Neural crest cell (in vitro differentiated cells): Measurements from ENCODE around the gene RPL37A. TPM values are rescaled to one million over a fixed set of nuclear protein-coding genes. Genes with fewer than 3 reads are reported as not detected.

Experiments used
- DNase-seq: peaks from one replicate; pipeline ENCODE4 v3.0.0; 2021; ENCODE audit warnings: low read depth, mixed read lengths, low spot score
- H3K27ac Mint-ChIP-seq: one replicate; pipeline ENCODE4 v1.8.0; 2021; ENCODE audit warnings: mild to moderate bottlenecking, mixed read lengths; ENCODE audit not compliant: unreplicated experiment
- H3K27me3 Mint-ChIP-seq: 2 replicates; pipeline ENCODE4 v1.8.0; 2021; ENCODE audit warnings: low read depth, mild to moderate bottlenecking, mixed read lengths
- H3K36me3 Mint-ChIP-seq: 2 replicates; pipeline ENCODE4 v1.8.0; 2021; ENCODE audit warnings: low read depth, mild to moderate bottlenecking, mixed read lengths
- H3K4me1 Mint-ChIP-seq: 2 replicates; pipeline ENCODE4 v1.8.0; 2021; ENCODE audit warnings: mixed read lengths
- H3K4me3 Mint-ChIP-seq: one replicate; pipeline ENCODE4 v1.8.0; 2021; ENCODE audit warnings: mild to moderate bottlenecking, mixed read lengths
- H3K9me3 Mint-ChIP-seq: 2 replicates; pipeline ENCODE4 v1.8.0; 2021; ENCODE audit warnings: mixed read lengths
- total RNA-seq: library from RNA; stranded (reverse); gene quantifications from 2 replicates; pipeline ENCODE4 v1.2.1, GENCODE V29; 2021
- TF ChIP-seq, protein P1 (sequence below): fragments of 200-600 bp; sonication (generic); conservative IDR thresholded peaks from 2 replicates; pipeline ENCODE4 v1.5.0; 2021; ENCODE audit warnings: antibody characterized with exemption, mild to moderate bottlenecking

RPL37A gene
- total RNA-seq, 1 donor from 2014 or later: 3,339 TPM

DNA sequence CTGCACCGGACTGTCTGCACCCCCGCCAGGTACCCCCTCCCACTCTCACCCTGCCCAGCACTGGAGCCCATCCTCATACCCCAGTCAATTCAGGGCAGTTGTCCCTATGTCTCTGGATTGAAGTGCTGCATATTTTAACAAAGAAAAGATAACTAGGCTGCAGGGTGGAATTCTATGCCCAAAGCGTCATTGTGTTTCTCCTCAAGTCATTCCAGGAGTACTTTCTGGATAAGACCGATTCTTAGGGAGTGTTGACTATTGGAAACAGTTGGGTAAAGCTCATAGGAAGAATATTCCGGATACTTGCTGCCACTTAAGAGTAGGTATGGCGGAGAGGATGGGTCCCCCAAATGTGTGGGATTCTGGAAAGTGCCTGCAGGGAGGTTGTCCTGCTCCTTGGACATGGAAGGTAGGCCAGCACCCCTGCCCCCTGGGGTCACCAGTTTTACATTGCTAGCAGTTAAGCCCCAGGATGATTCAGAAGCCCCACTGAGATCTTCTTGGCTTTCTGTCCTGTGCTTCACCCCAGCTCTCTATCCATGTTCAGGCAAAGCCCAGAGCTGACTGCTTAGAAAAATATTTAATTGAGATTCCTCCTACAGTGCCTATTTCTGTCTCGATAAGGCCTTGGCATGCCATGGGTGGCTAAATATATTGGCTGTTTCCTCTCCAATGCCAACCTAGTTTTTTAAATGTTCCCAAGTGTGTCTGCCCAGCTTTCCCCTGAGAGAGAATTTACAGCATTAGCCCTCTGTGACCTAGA is 48.2 kb downstream of the RPL37A start:
- peaks cover 16% of the 10 kb centered on the region for H3K4me1 Mint-ChIP-seq
- no peaks in the 10 kb centered on the region for H3K27me3 Mint-ChIP-seq
- no peak for DNase-seq
- H3K27ac Mint-ChIP-seq: no peak overlapping the region
- H3K4me3 Mint-ChIP-seq: no peak overlapping the region
- no peaks in the 10 kb centered on the region for H3K36me3 Mint-ChIP-seq
- H3K9me3 Mint-ChIP-seq: no peaks in the 10 kb centered on the region
- TF ChIP-seq, protein P1, sequence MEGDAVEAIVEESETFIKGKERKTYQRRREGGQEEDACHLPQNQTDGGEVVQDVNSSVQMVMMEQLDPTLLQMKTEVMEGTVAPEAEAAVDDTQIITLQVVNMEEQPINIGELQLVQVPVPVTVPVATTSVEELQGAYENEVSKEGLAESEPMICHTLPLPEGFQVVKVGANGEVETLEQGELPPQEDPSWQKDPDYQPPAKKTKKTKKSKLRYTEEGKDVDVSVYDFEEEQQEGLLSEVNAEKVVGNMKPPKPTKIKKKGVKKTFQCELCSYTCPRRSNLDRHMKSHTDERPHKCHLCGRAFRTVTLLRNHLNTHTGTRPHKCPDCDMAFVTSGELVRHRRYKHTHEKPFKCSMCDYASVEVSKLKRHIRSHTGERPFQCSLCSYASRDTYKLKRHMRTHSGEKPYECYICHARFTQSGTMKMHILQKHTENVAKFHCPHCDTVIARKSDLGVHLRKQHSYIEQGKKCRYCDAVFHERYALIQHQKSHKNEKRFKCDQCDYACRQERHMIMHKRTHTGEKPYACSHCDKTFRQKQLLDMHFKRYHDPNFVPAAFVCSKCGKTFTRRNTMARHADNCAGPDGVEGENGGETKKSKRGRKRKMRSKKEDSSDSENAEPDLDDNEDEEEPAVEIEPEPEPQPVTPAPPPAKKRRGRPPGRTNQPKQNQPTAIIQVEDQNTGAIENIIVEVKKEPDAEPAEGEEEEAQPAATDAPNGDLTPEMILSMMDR: no peak

DNA sequence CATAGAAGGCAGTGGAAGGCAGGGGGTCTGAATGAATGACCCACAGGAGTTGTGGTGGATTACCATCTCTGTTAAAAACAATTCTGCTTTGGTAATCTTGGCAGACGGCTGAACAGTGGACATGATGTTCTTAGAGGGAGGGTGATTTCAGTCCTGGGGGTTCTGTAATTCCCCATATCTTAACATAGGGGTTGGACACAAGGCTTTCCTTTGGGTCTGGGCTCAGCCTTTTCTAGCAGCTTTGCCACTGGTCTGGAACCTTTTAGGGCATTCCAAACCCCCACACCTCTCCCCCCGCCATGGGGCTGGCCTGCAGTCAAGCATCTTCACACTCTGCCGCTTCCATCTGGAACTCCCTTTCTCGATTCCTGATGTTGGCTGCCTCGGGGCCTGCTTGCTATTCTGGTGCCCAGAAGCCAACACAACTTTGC is 50.3 kb downstream of the RPL37A start:
- Mint-ChIP-seq H3K4me3 (no peak overlapping the region), H3K36me3 (no peaks in the 10 kb centered on the region), H3K4me1 (peaks cover 26% of the 10 kb centered on the region), H3K27me3 (no peaks in the 10 kb centered on the region), H3K9me3 (no peaks in the 10 kb centered on the region), H3K27ac (no peak overlapping the region)
- no peak for DNase-seq
- TF ChIP-seq, protein P1: no peak

DNA sequence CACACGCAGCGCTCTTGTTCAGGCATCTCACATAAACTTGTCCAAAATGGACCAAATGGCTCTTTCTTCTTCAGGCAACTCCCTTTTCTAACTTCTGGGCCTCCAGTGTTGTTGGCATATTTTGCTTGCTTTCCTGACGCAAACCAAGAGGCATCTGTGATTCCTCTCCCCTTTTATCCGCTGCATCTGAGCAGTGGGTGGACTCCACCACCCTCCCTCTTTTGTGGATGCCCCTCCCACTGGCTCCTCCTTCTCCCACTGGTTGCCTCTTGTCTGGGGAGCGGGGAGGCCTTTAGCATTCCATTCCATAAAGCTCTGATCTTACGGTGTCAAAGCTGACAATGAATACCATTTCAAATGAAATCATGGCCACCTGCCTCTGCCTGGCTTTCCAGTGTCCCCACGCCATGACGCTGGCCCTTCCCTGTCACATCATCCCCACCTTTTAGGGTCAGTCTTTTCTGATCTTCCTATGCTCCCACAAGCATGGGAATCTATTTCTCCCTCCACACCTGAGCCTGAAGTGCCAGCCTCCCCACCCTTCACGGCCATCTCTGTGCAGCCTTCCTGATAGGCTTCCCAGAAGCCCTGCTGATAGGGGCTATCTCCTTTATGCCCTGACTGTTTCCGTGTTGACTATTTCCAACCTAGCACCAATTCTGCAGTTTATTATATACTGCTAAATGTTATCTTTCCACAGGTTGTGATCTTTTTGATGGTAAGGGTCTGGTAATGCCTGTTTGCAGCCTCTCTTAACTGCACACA is 51.5 kb downstream of the RPL37A start:
- H3K9me3 Mint-ChIP-seq: no peaks in the 10 kb centered on the region
- DNase-seq: no peak
- H3K36me3 Mint-ChIP-seq: no peaks in the 10 kb centered on the region
- TF ChIP-seq, protein P1: no peak
- peaks cover 26% of the 10 kb centered on the region for H3K4me1 Mint-ChIP-seq
- no peaks in the 10 kb centered on the region for H3K27me3 Mint-ChIP-seq
- no peak overlapping the region for H3K27ac Mint-ChIP-seq
- H3K4me3 Mint-ChIP-seq: no peak overlapping the region

DNA sequence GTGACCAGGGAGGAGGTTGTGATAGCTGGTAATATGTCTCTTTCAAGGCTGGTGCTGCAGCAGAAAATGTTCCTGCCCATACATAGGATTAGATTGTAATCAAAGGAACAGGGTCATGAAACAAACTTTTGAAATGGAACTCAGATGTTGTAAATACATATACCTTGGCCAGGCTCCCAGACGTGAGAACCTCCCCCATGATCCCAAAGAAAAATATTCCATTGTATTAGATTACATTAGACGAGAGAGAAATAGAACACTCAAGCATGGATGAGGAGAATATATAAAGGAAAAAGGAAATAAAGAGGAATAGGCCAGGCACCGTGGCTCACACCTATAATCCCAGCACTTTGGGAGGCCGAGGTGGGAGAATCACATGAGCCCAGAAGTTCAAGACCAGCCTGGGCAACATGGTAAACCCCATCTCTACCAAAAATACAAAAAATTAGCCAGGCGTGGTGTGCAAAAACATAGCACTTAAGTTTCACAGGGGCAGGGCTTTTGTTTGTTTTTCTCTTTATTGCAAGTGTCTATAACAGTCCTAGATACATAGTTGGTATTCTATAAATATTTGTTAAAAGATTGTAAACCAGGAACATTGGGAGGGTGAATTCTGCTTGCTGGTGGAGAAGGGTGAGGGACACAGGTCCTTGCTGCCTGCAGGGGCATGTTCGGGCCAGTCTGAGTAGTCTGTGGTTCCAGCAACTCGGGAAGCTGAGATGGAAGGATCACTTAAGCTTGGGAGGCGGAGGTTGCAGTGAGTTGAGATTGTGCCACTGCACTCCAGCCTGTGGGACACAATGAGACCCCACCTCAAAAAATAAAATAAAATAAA is 52.8 kb downstream of the RPL37A start:
- Mint-ChIP-seq H3K4me1 (peaks cover 26% of the 10 kb centered on the region), H3K9me3 (no peaks in the 10 kb centered on the region), H3K4me3 (no peak overlapping the region), H3K27ac (no peak overlapping the region), H3K36me3 (no peaks in the 10 kb centered on the region), H3K27me3 (no peaks in the 10 kb centered on the region)
- TF ChIP-seq, protein P1: no peak
- DNase-seq: no peak

DNA sequence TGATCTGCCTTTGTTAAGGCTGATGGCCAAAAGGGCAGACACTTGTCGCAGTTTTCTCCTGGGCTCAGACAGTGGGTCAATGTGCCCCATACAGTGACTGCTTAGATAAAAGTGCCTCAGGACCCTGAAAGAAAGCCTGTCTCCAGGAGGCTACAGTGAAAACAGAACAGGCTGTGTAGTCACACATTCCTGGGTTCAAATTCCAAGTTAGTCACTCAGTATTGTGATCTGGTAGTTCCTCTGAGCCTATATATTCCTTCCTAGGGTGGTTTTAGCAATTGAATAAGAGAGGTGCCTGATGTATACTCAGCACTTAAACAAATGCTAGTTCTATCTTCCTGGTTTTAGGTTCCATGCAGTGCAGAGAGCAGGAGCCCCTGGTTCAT is 54.4 kb downstream of the RPL37A start:
- H3K27me3 Mint-ChIP-seq: no peaks in the 10 kb centered on the region
- no peak for DNase-seq
- no peaks in the 10 kb centered on the region for H3K36me3 Mint-ChIP-seq
- peak overlapping the region; percentile 82 for H3K27ac Mint-ChIP-seq
- TF ChIP-seq, protein P1: no peak
- H3K9me3 Mint-ChIP-seq: no peaks in the 10 kb centered on the region
- no peak overlapping the region for H3K4me3 Mint-ChIP-seq
- peaks cover 42% of the 10 kb centered on the region for H3K4me1 Mint-ChIP-seq
